Measurements from ENCODE around the gene AEBP1.

AEBP1 gene

GRCh38 chr7:44111761-44112160 lies 7.6 kb downstream of the AEBP1 start:
- no peak for TF ChIP-seq SIN3A (IDR thresholded peaks at IDR 0.05; ENCODE audit: borderline replicate concordance, insufficient read depth, low read length)

GRCh38 chr7:44112231-44112996 lies 8.3 kb downstream of the AEBP1 start:
- TF ChIP-seq FOXP2 (optimal IDR thresholded peaks at IDR 0.05; ENCODE audit: borderline replicate concordance, extremely low read depth, extremely low read length, insufficient read depth): no peak
- TF ChIP-seq SIN3A (IDR thresholded peaks at IDR 0.05; ENCODE audit: borderline replicate concordance, insufficient read depth, low read length): no peak

GRCh38 chr7:44112997-44113763 lies 9.0 kb downstream of the AEBP1 start:
- peak; percentile 23; the same call in 1 of the 2 replicates for TF ChIP-seq POLR2AphosphoS5 (IDR thresholded peaks at IDR 0.05; ENCODE audit: low read depth, low read length)
- TF ChIP-seq REST (IDR thresholded peaks at IDR 0.05; ENCODE audit: insufficient read depth in 1 of 2, low read depth in 2 of 2, low read length in 2 of 2): no peak

GRCh38 chr7:44113764-44114354 lies 9.7 kb downstream of the AEBP1 start:
- TF ChIP-seq FOXP2 (optimal IDR thresholded peaks at IDR 0.05; ENCODE audit: borderline replicate concordance, extremely low read depth, extremely low read length, insufficient read depth) (no peak), SIN3A (IDR thresholded peaks at IDR 0.05; ENCODE audit: borderline replicate concordance, insufficient read depth, low read length) (no peak)

GRCh38 chr7:44114586-44115310 lies 10.6 kb downstream of the AEBP1 start:
- TF ChIP-seq SIN3A (IDR thresholded peaks at IDR 0.05; ENCODE audit: borderline replicate concordance, insufficient read depth, low read length) (no peak), FOXP2 (optimal IDR thresholded peaks at IDR 0.05; ENCODE audit: borderline replicate concordance, extremely low read depth, extremely low read length, insufficient read depth) (no peak), TAF1 (IDR thresholded peaks at IDR 0.05; ENCODE audit: borderline replicate concordance, insufficient read depth, low read length) (no peak), REST (IDR thresholded peaks at IDR 0.05; ENCODE audit: insufficient read depth in 1 of 2, low read depth in 2 of 2, low read length in 2 of 2) (no peak), POLR2AphosphoS5 (IDR thresholded peaks at IDR 0.05; ENCODE audit: low read depth, low read length) (no peak; the same call in 1 of the 2 replicates)

GRCh38 chr7:44116087-44116788 lies 12.1 kb downstream of the AEBP1 start:
- no peak for TF ChIP-seq FOXP2 (optimal IDR thresholded peaks at IDR 0.05; ENCODE audit: borderline replicate concordance, extremely low read depth, extremely low read length, insufficient read depth)
